HepG2 (cell line): ENCODE results near the gene ALG3. TPM values are rescaled to one million over a fixed set of nuclear protein-coding genes. Genes with fewer than 3 reads are reported as not detected.

Experiments
- ATAC-seq: fragments of 200-7000 bp; cut with Tn5 transposase; 3 replicates; pipeline ENCODE4 v1.9.1; 2020; ENCODE audit warnings: mild to moderate bottlenecking, moderate library complexity
- BruUV-seq: library from RNA; stranded (reverse); fragments of 400-500 nt; replicated peaks from 2 replicates; lab custom pipeline; 2021; lab: Mats Ljungman, UMichigan
- CTCF ChIA-PET: fragments of 300-600 bp; formaldehyde crosslinking; extraction: SDS; loops from one replicate; lab custom pipeline; 2021; ENCODE audit warnings: low total read pairs, inconsistent platforms, low intra/inter-chr PET ratio; lab: Yijun Ruan, JAX
- POLR2A ChIA-PET: fragments of 350-600 bp; sonication (Branson Sonifier 250); formaldehyde crosslinking; loops from one replicate; lab custom pipeline; 2020; ENCODE audit warnings: antibody characterized with exemption, inconsistent platforms; lab: Yijun Ruan, JAX
- DNase-seq: peaks from one replicate; pipeline ENCODE4 v3.0.0-alpha.2; 2015; ENCODE audit warnings: low spot score
- FAIRE-seq: peaks from 3 replicates; lab custom pipeline; 2011; peaks lifted over from hg19 to GRCh38; lab: Jason Lieb, UNC
- H2AFZ ChIP-seq: one replicate; pipeline ENCODE4 v1.6.1; 2011; ENCODE audit warnings: low read length, inconsistent platforms
- H3K27ac ChIP-seq: fragments of 300-600 bp; 3 replicates; pipeline ENCODE4 v1.8.0; 2011; ENCODE audit warnings: mixed run types, mild to moderate bottlenecking, mixed read lengths, low read length, inconsistent platforms; ENCODE audit not compliant: insufficient read depth; ENCODE audit errors: extremely low read length
- H3K27me3 ChIP-seq, 2 experiments: fragments of 200-600 bp in 1 of 2; 2 replicates in 1 of 2; 3 replicates in 1 of 2; pipeline versions ENCODE4 v1.6.0 to v1.8.0; 2011; ENCODE audit warnings: low read length in 2 of 2, mild to moderate bottlenecking in 2 of 2, moderate library complexity in 2 of 2, inconsistent platforms in 1 of 2; ENCODE audit not compliant: insufficient read depth in 2 of 2, control insufficient read depth in 1 of 2
- H3K36me3 ChIP-seq, 2 experiments: fragments of 200-600 bp in 1 of 2; replicated peaks in 1 of 2; 2 replicates in 1 of 2; 3 replicates in 1 of 2; pipeline versions ENCODE4 v1.5.1 to v1.8.0; 2011; ENCODE audit warnings: low read length in 2 of 2, inconsistent platforms in 1 of 2; ENCODE audit not compliant: insufficient read depth in 2 of 2, control insufficient read depth in 1 of 2
- H3K4me1 ChIP-seq: 2 replicates; pipeline ENCODE4 v1.5.1; 2012; ENCODE audit warnings: low read length, inconsistent platforms; ENCODE audit not compliant: insufficient read depth
- H3K4me2 ChIP-seq: 2 replicates; pipeline ENCODE4 v1.6.0; 2011; ENCODE audit warnings: low read depth, low read length, inconsistent platforms
- H3K4me3 ChIP-seq, 3 experiments: fragments of 200-600 bp in 1 of 3; sonication (generic), shearing (Covaris generic) in 1 of 3; replicated peaks in 1 of 3; 2 replicates each; pipeline ENCODE4 v1.5.1; 2011 to 2016; ENCODE audit warnings: low read length in 3 of 3, inconsistent platforms in 2 of 3, low read depth in 2 of 3, mild to moderate bottlenecking in 2 of 3, control low read depth in 1 of 3, mixed read lengths in 1 of 3; ENCODE audit not compliant: insufficient read depth in 1 of 3
- H3K79me2 ChIP-seq: one replicate; pipeline ENCODE4 v1.6.1; 2011; ENCODE audit warnings: low read length, inconsistent platforms; ENCODE audit not compliant: insufficient read depth
- H3K9ac ChIP-seq: 2 replicates; pipeline ENCODE4 v1.6.0; 2011; ENCODE audit warnings: mild to moderate bottlenecking, low read depth, low read length, inconsistent platforms; ENCODE audit not compliant: insufficient read depth
- H3K9me3 ChIP-seq: 2 replicates; pipeline ENCODE4 v1.5.1; 2012; ENCODE audit warnings: mild to moderate bottlenecking, low read length
- H4K20me1 ChIP-seq: 2 replicates; pipeline ENCODE4 v1.6.0; 2011; ENCODE audit warnings: inconsistent platforms, mild to moderate bottlenecking, low read length, moderate library complexity; ENCODE audit not compliant: insufficient read depth
- ARID2 ChIP-seq: sonication (generic); formaldehyde crosslinking; IDR thresholded peaks from 2 replicates; pipeline ENCODE4 v1.8.1; 2022; ENCODE audit warnings: mild to moderate bottlenecking, missing genetic modification reagents, borderline replicate concordance
- HNRNPH1 ChIP-seq: fragments of 200-400 bp; formaldehyde crosslinking; optimal IDR thresholded peaks from 2 replicates; pipeline ENCODE3; 2017; ENCODE audit warnings: mild to moderate bottlenecking, low read depth, low read length
- MLLT10 ChIP-seq: sonication (generic); formaldehyde crosslinking; IDR thresholded peaks from 2 replicates; pipeline ENCODE4 v1.4.0; 2020; ENCODE audit warnings: missing genetic modification reagents
- PTBP1 ChIP-seq: fragments of 200-400 bp; formaldehyde crosslinking; IDR thresholded peaks from 2 replicates; pipeline ENCODE4 v1.6.1; 2018; ENCODE audit warnings: low read length, low read depth; ENCODE audit not compliant: poor library complexity, severe bottlenecking
- REPIN1 ChIP-seq: sonication (generic); formaldehyde crosslinking; IDR thresholded peaks from 2 replicates; pipeline ENCODE4 v1.8.0; 2022; ENCODE audit warnings: missing genetic modification reagents, low read depth, mild to moderate bottlenecking, borderline replicate concordance
- SIX4 ChIP-seq: sonication (generic); formaldehyde crosslinking; IDR thresholded peaks from 2 replicates; pipeline ENCODE4 v1.4.0; 2020; ENCODE audit warnings: missing genetic modification reagents
- ZBTB7B ChIP-seq: sonication (generic); formaldehyde crosslinking; IDR thresholded peaks from 2 replicates; pipeline ENCODE4 v1.4.0; 2020; ENCODE audit warnings: missing genetic modification reagents
- ZKSCAN8 ChIP-seq: IDR thresholded peaks from 2 replicates; pipeline ENCODE4 v1.6.1; 2016; ENCODE audit warnings: borderline replicate concordance, missing genetic modification reagents, missing compliant biosample characterization
- ZNF230 ChIP-seq: sonication (generic); formaldehyde crosslinking; IDR thresholded peaks from 2 replicates; pipeline ENCODE4 v1.4.0; 2020; ENCODE audit warnings: mild to moderate bottlenecking, missing genetic modification reagents
- ZSCAN12 ChIP-seq: sonication (generic); formaldehyde crosslinking; IDR thresholded peaks from 2 replicates; pipeline ENCODE4 v1.9.0; 2021; ENCODE audit warnings: mild to moderate bottlenecking, missing genetic modification reagents
- WGBS: methylation state at CpG from one replicate; pipeline ENCODE4 v1.1.6; 2017; ENCODE audit warnings: low lambda C conversion rate; 5-methylcytosine and 5-hydroxymethylcytosine counted together
- in situ Hi-C: cut with HindIII; loops from 2 replicates; pipeline ENCODE4 v1.10.0; 2017; ENCODE audit warnings: low pct_unique_long_range_greater_than_20kb; ENCODE audit not compliant: extremely low pct_ligation_motif_present
- intact Hi-C: fragments of 100-400 bp; cut with micrococcal nuclease; formaldehyde crosslinking; loops from one replicate; pipeline ENCODE4 v1.10.0; 2022; ENCODE audit not compliant: unreplicated experiment
- polyA plus RNA-seq, 8 experiments: library from polyadenylated mRNA; depleted of rRNA in 3 of 8; stranded (reverse) in 7 of 8; unstranded in 1 of 8; fragments of >200 nt; fragmentation: Illumina TruSeq in 4 of 8; extraction: Trizol in 4 of 8; gene quantifications; 2 replicates each; pipeline versions ENCODE4 v1.2.1 to v1.2.3, GENCODE V29; 2011 to 2016; ENCODE audit warnings: low read depth in 4 of 8, missing spikeins in 1 of 8, mixed read lengths in 1 of 8; ENCODE audit not compliant: insufficient read depth in 1 of 8
- total RNA-seq, 5 experiments: library from RNA; depleted of rRNA; stranded (reverse); fragments of >200 nt; fragmentation: Illumina TruSeq; extraction: Trizol; gene quantifications; 2 replicates each; pipeline ENCODE4 v1.2.3, GENCODE V29; 2016; ENCODE audit warnings: low read depth in 1 of 5

The ALG3 gene
- total and polyA plus RNA-seq, 2 of the 13 experiments (the other 11 are each of a cell fraction or from before 2014, with no cell fraction given) = 46.6 to 57.1 TPM

DNA sequence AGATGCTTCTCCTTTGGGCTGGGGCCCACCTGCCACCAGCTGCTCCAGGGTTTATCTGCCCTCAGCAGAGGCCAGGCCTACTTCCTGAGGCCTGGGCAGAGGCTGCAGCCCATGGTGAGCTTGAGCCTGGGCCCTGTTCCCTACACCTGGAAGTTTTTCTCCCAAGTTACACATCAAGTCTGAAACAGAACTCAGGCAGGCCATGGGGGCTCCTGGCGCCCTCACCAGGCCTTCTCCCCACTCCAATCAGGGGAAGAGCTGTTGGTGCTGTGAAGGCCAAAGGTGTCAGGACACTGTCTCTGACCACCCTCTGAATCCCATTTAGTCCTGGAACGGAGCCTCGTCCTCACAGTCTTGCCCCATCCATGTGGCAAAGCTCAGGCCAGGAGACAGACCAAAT is 12.1 kb downstream of the ALG3 start (continued):
- no peak for TF ChIP-seq SIX4 (CRISPR knock-in tag)
- TF ChIP-seq, all 625 proteins: peak for 0

DNA sequence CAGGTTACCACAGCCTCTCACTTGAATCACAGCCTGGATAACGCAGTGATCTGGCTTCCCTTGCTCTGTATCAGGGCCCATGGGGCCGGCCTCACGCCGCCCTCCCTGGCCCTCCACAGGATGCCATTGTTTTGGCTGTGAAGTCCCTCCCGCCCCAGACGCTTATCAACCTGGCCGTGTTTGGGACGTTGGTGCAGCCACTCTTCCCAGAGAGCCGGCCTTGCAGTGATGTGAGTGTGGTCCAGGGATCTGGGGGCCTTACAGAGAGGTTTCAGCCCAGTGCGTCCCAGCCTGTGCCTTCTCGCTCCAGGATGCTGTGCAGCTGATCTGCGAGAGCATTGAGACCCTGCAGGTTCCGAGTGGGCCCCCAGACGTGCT is 12.7 kb downstream of the ALG3 start:
- 16% methylated on average over 9 of the region's 14 CpGs for WGBS
- no peak overlapping the region for H2AFZ ChIP-seq
- in situ Hi-C loops (no loop called here), intact Hi-C loops (no loop called here)
- FAIRE-seq = no peak
- no peaks in the 10 kb centered on the region for H3K36me3 ChIP-seq
- no peak for TF ChIP-seq ZSCAN12
- TF ChIP-seq ARID2 (CRISPR knock-in tag) = no peak
- TF ChIP-seq REPIN1 (CRISPR knock-in tag) = no peak
- no peak for TF ChIP-seq MLLT10 (CRISPR knock-in tag)
- TF ChIP-seq ZBTB7B = no peak
- TF ChIP-seq PTBP1 = no peak
- TF ChIP-seq HNRNPH1 = no peak
- no peak for TF ChIP-seq ZKSCAN8 (CRISPR knock-in tag)
- TF ChIP-seq ZNF230 = no peak
- no peak overlapping the region for H3K9ac ChIP-seq
- POLR2A ChIA-PET = no interaction called here
- H3K79me2 ChIP-seq = no peaks in the 10 kb centered on the region
- peaks cover 3% of the 10 kb centered on the region; the same call in 1 of the 2 replicates for H3K4me1 ChIP-seq
- no peak overlapping the region for H3K4me3 ChIP-seq
- H3K4me2 ChIP-seq = no peak overlapping the region
- H3K27me3 ChIP-seq = peaks cover 15 to 78% of the 10 kb centered on the region in 2 experiments; a peak in 4 of 5 replicates
- BruUV-seq = no TSS peak
- CTCF ChIA-PET = no interaction called here
- H3K9me3 ChIP-seq = no peaks in the 10 kb centered on the region
- H3K27ac ChIP-seq = no peak overlapping the region
- no peak for ATAC-seq
- DNase-seq = no peak
- no peaks in the 10 kb centered on the region; the same call in 1 of the 2 replicates for H4K20me1 ChIP-seq
